Measurements from ENCODE around the gene STRA6.

The STRA6 gene

DNA sequence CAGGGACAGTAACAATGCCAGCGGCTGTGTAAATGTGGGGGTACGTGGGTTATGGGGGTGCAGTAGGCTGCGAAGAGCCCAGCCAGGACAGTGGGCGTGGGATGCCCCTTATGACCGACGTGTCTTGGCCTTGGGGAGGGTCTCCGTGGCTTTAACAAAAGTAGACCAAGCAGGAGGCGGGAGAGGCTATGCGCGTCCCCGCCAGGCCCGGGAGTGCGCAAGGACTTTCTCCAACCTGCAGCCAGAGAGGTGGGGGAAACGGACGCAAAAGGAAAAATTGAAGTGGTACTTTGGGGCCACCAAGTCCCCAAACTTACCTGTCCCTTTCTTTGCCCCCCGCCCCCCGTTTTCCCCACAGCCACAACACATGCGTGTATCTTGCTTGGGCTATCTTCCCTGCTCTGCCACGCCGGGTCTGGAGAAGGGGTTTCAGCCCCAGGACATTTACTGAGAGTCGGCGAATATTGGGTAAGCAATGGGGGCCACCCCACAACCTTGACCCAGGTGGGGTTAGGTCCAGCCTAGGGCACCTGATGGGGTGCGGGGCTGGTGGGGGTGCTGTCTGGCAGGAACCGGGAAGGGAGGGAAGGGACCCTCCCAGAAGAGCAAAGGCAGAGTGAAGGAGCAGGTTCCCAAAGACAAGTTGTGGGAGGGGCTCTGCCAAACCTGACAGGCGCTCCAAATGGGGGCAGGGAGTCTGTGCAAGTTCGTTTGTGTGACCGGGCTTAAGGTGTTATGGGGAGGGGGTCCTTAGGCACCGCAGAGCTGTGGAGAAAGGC, 71.5 kb downstream of the STRA6 start:
- DNase-seq = no peak

DNA sequence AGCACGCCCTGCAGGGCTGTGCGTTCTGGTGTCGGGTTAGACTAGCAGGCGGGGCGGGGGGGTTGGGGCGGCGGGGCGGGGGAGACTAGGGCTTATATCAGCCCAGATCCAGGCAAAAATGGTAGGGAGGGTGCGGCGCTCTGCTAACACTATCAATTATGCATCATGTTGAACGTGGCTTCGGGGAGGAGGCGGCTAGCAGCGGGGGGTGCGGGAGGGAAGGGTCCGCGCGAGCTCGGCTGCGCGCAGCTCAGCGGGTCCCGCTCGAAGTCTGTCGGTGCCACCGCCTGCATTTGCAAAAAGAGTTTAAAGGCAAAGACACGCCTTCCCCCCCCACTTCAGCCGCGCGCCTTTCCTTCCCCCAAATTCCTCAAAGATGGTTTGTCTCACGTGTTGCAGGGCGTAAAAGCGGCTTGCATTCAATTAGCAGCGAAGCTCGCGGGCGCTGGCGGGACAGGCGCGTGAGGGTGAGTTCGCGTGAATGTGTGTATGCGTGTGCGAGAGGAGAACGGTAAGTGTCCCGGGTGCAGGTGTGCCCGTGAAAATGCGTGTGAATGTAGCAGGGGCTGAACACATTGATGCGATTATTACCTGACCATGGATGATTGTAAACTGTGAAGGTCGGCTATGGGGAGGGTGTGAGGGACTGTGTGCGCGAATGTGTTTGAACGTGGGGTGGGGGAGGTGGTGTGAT, 72.3 kb downstream of the STRA6 start, which contains the start of gene ISLR2:
TSS of gene ISLR2 (plus strand) at position 432 of the 694 bp plus-strand sequence. CDS start 2,169 bp downstream, outside the sequence.
- DNase-seq = no peak

DNA sequence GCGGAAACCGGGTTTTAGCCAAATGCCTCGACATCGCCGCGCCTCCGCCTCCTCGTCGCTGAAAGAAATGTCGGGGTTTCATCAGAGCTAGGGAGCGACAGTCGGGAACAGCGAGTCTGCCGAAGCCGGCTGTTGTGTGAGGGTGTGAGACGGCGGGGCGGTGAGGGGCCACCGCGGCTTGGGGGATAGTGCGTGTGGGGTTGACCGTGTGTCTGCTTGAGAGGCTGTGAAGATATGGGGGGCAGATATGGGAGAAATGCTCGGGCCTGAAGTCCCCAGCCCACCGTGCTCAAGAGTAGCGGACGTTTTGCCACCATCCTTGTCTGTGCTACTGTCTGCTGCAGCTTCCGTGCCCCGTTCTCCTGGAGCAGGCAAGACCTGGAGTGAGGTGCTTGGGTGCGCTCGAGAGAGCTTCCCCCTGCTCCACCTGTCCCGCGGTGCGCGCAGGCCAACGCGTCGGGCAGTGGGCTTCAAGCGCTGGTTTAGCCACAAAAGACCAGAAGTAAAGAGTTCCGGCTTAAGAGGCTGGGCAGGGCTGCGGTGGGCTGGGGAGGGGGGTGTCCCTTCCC, 72.9 kb downstream of the STRA6 start:
- no peak for DNase-seq

All from activated CD4-positive, CD25-positive, alpha-beta regulatory T cell (primary cell).